Neural cell (in vitro differentiated cells): Measurements from ENCODE around the gene RILPL1. TPM values are rescaled to one million over a fixed set of nuclear protein-coding genes. Genes with fewer than 3 reads are reported as not detected.
"Not testable (repeated sequence)": the region's sequence is repeated elsewhere in the genome, so short reads cannot be mapped to it uniquely, and the experiment has no call there.

Experiments
- H2AFZ ChIP-seq: fragments of 200-600, 300-800 bp; sonication (generic), shearing (Covaris generic); 2 replicates; pipeline ENCODE4 v1.6.0; 2014; ENCODE audit warnings: low read depth, mild to moderate bottlenecking, antibody characterized with exemption, low read length, moderate library complexity
- H3F3A ChIP-seq: fragments of 200-600 bp; shearing (Covaris generic); 2 replicates; pipeline ENCODE4 v1.6.1; 2016; ENCODE audit warnings: mild to moderate bottlenecking, moderate library complexity, mixed read lengths, antibody characterized with exemption, low read length; ENCODE audit not compliant: insufficient read depth, poor library complexity, severe bottlenecking
- H3K27ac ChIP-seq: fragments of 200-600, 300-800 bp; sonication (generic), shearing (Covaris generic); 2 replicates; pipeline ENCODE4 v1.5.1; 2014; ENCODE audit warnings: mild to moderate bottlenecking, low read length, moderate library complexity
- H3K27me3 ChIP-seq: fragments of 300-800, 200-600 bp; sonication (generic), shearing (Covaris generic); 2 replicates; pipeline ENCODE4 v1.6.0; 2014; ENCODE audit warnings: mild to moderate bottlenecking, low read depth, low read length, moderate library complexity; ENCODE audit not compliant: insufficient read depth
- H3K36me3 ChIP-seq: fragments of 300-800, 200-600 bp; sonication (generic), shearing (Covaris generic); 2 replicates; pipeline ENCODE4 v1.5.1; 2014; ENCODE audit warnings: mild to moderate bottlenecking, antibody characterized with exemption, low read length, moderate library complexity; ENCODE audit not compliant: insufficient read depth
- H3K4me2 ChIP-seq: fragments of 300-800, 200-600 bp; sonication (generic), shearing (Covaris generic); 2 replicates; pipeline ENCODE4 v1.6.0; 2014; ENCODE audit warnings: mild to moderate bottlenecking, low read length
- H3K4me3 ChIP-seq: fragments of 300-800, 200-600 bp; sonication (generic), shearing (Covaris generic); 2 replicates; pipeline ENCODE4 v1.5.1; 2014; ENCODE audit warnings: mild to moderate bottlenecking, low read length, moderate library complexity
- H3K79me2 ChIP-seq: fragments of 200-600 bp; shearing (Covaris generic); replicated peaks from 2 replicates; pipeline ENCODE4 v1.6.0; 2014; ENCODE audit warnings: mild to moderate bottlenecking, low read length, moderate library complexity; ENCODE audit not compliant: insufficient read depth
- H3K9ac ChIP-seq: fragments of 300-800, 200-600 bp; sonication (generic), shearing (Covaris generic); 2 replicates; pipeline ENCODE4 v1.6.1; 2016; ENCODE audit warnings: mild to moderate bottlenecking, low read length, mixed read lengths
- H3K9me2 ChIP-seq: fragments of 200-600 bp; shearing (Covaris generic); 2 replicates; pipeline ENCODE4 v1.6.1; 2016; ENCODE audit warnings: mild to moderate bottlenecking, low read length, mixed read lengths; ENCODE audit not compliant: insufficient read depth
- H3K9me3 ChIP-seq: fragments of 200-600, 300-800 bp; sonication (generic), shearing (Covaris generic); 2 replicates; pipeline ENCODE4 v1.6.1; 2016; ENCODE audit warnings: mild to moderate bottlenecking, mixed run types, low read length, moderate library complexity, mixed read lengths
- H4K20me1 ChIP-seq: fragments of 200-600 bp; shearing (Covaris generic); 2 replicates; pipeline ENCODE4 v1.6.1; 2016; ENCODE audit warnings: mild to moderate bottlenecking, mixed run types; ENCODE audit not compliant: insufficient read depth
- CTCF ChIP-seq: fragments of 450-650 bp; IDR thresholded peaks from 2 replicates; pipeline ENCODE4 v1.5.1; 2014; ENCODE audit warnings: antibody characterized with exemption, mild to moderate bottlenecking, moderate library complexity; ENCODE audit not compliant: poor library complexity, severe bottlenecking
- EP300 ChIP-seq: fragments of 450-650 bp; conservative IDR thresholded peaks from 2 replicates; pipeline ENCODE4 v1.6.1; 2014; ENCODE audit warnings: antibody characterized with exemption, mild to moderate bottlenecking, moderate library complexity; ENCODE audit not compliant: poor library complexity, severe bottlenecking
- EZH2 ChIP-seq: fragments of 200-600, 300-800 bp; shearing (Covaris generic), sonication (generic); IDR thresholded peaks from 2 replicates; pipeline ENCODE4 v1.6.1; 2014; ENCODE audit warnings: antibody characterized with exemption, low read length, borderline replicate concordance, mild to moderate bottlenecking; ENCODE audit not compliant: insufficient read depth, poor library complexity, severe bottlenecking
- MXI1 ChIP-seq: fragments of 450-650 bp; conservative IDR thresholded peaks from 2 replicates; pipeline ENCODE4 v1.6.1; 2014; ENCODE audit warnings: antibody characterized with exemption, mild to moderate bottlenecking; ENCODE audit not compliant: poor library complexity, severe bottlenecking
- POLR2AphosphoS5 ChIP-seq: IDR thresholded peaks from 2 replicates; pipeline ENCODE4 v1.6.1; 2012
- RAD21 ChIP-seq: fragments of 450-650 bp; conservative IDR thresholded peaks from 2 replicates; pipeline ENCODE4 v1.6.1; 2014; ENCODE audit warnings: antibody characterized with exemption, mild to moderate bottlenecking, moderate library complexity
- REST ChIP-seq: IDR thresholded peaks from 2 replicates; pipeline ENCODE4 v1.6.1; 2012; ENCODE audit warnings: borderline replicate concordance
- SMC3 ChIP-seq: fragments of 450-650 bp; conservative IDR thresholded peaks from 2 replicates; pipeline ENCODE4 v1.6.1; 2014; ENCODE audit warnings: antibody characterized with exemption, mild to moderate bottlenecking, moderate library complexity; ENCODE audit not compliant: poor library complexity
- TAF1 ChIP-seq: IDR thresholded peaks from 2 replicates; pipeline ENCODE4 v1.6.1; 2012; ENCODE audit warnings: low read depth
- polyA plus RNA-seq: library from polyadenylated mRNA; depleted of rRNA; stranded (reverse); fragments of >200 nt; gene quantifications from 2 replicates; pipeline ENCODE4 v1.2.3, GENCODE V29; 2014

The RILPL1 gene
- polyA plus RNA-seq, 1 donor from 2014 or later, result 1.4 TPM

- no peak overlapping the region for H3K27ac ChIP-seq
- no peak overlapping the region for H3K4me3 ChIP-seq
- H3F3A ChIP-seq, result no peaks in the 10 kb centered on the region
- no peaks in the 10 kb centered on the region for H4K20me1 ChIP-seq
- no peak overlapping the region for H3K4me2 ChIP-seq
- H3K27me3 ChIP-seq, result no peaks in the 10 kb centered on the region
- H2AFZ ChIP-seq, result no peak overlapping the region
- no peak overlapping the region for H3K9ac ChIP-seq
- TF ChIP-seq EZH2 (no peak), RAD21 (no peak), EP300 (no peak), REST (no peak), CTCF (no peak), MXI1 (no peak), SMC3 (no peak), TAF1 (no peak), POLR2AphosphoS5 (no peak)
- H3K79me2 ChIP-seq, result no peaks in the 10 kb centered on the region
- no peaks in the 10 kb centered on the region for H3K9me3 ChIP-seq
- no peaks in the 10 kb centered on the region for H3K36me3 ChIP-seq
- H3K9me2 ChIP-seq, result no peaks in the 10 kb centered on the region
Observed at GRCh38 chr12:123543541-123543940, 10.0 kb upstream of the RILPL1 start.

GRCh38 chr12:123540899-123541662, 7.6 kb upstream of the RILPL1 start:
- no peak overlapping the region for H3K9ac ChIP-seq
- no peak overlapping the region for H3K4me2 ChIP-seq
- no peaks in the 10 kb centered on the region for H3K9me2 ChIP-seq
- no peak overlapping the region for H2AFZ ChIP-seq
- H3K4me3 ChIP-seq, result no peak overlapping the region
- no peak overlapping the region for H3K27ac ChIP-seq
- no peaks in the 10 kb centered on the region for H3K36me3 ChIP-seq
- H3F3A ChIP-seq, result no peaks in the 10 kb centered on the region
- TF ChIP-seq EZH2 (no peak), POLR2AphosphoS5 (no peak), MXI1 (no peak), EP300 (no peak), CTCF (no peak), TAF1 (no peak), REST (no peak), RAD21 (no peak), SMC3 (no peak)
- H4K20me1 ChIP-seq, result no peaks in the 10 kb centered on the region
- H3K79me2 ChIP-seq, result no peaks in the 10 kb centered on the region
- H3K27me3 ChIP-seq, result no peaks in the 10 kb centered on the region
- H3K9me3 ChIP-seq, result no peaks in the 10 kb centered on the region

- H3F3A ChIP-seq, H3K9me3 ChIP-seq, H3K27ac ChIP-seq, H3K9me2 ChIP-seq, H2AFZ ChIP-seq, H3K79me2 ChIP-seq, H4K20me1 ChIP-seq, H3K4me2 ChIP-seq, H3K36me3 ChIP-seq, H3K9ac ChIP-seq, H3K27me3 ChIP-seq, H3K4me3 ChIP-seq: not testable (repeated sequence)
Observed at GRCh38 chr12:123535952-123536351, 2.4 kb upstream of the RILPL1 start.
